ENCODE measurements around the gene ZNF500. TPM values are rescaled to one million over a fixed set of nuclear protein-coding genes. Genes with fewer than 3 reads are reported as not detected.
A peak's percentile ranks its signal among the peaks of the same experiment; 100 is the strongest.

The ZNF500 gene
- total RNA-seq, 1 experiment from 2014 or later, result 18.3 TPM

DNA sequence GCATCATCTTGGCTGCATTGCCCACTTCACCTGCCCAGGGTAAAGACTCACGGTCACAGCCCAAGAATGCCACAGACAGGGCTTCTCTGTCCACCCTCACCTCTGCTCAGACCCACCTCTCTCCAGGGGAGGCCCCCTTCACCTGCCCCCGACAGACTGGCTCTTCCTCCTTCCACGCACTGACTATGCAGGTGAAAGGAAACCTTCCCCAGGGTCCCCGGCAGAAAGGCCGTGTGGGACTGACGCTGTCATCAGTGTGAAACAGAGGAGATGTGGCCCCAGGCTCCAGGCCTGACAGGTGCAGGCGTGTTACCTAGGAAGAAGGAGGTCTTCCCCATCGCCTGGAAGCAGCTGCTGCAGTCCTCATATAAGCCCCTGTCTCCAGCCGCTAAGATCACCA is 44.8 kb upstream of the ZNF500 start:
- Histone ChIP-seq H3K4me2 (ENCODE audit: insufficient read depth, insufficient read length, low read length) (no peak overlapping the region), H3T11ph (ENCODE audit: low read length) (no peak overlapping the region), H3K27ac (ENCODE audit: insufficient read length, low read depth, low read length) (no peak overlapping the region), H3K4me1 (ENCODE audit: insufficient read depth, low read length) (no peaks in the 10 kb centered on the region), H3K18ac (ENCODE audit: insufficient read length, low read depth, low read length) (no peak overlapping the region), H2BK120ac (ENCODE audit: low read depth, low read length, poor library complexity, severe bottlenecking) (no peak overlapping the region), H3K9ac (ENCODE audit: extremely low read depth, insufficient read length, low read length) (no peak overlapping the region), H4K5ac (ENCODE audit: insufficient read length, low read depth, low read length) (no peak overlapping the region), H2AK5ac (ENCODE audit: insufficient read length, low read length) (no peak overlapping the region), H2BK15ac (ENCODE audit: low read depth, low read length) (no peak overlapping the region), H3K23ac (ENCODE audit: insufficient read length, low read depth, low read length) (no peak overlapping the region), H3K9me3 (ENCODE audit: control insufficient read depth, low read depth, low read length) (no peaks in the 10 kb centered on the region), H3K23me2 (ENCODE audit: insufficient read length, low read depth, low read length, poor library complexity, severe bottlenecking) (no peaks in the 10 kb centered on the region), H3K14ac (ENCODE audit: insufficient read depth, low read length) (no peak overlapping the region), H3K79me2 (ENCODE audit: insufficient read depth, low read length) (no peaks in the 10 kb centered on the region), H2BK20ac (ENCODE audit: low read depth, low read length, poor library complexity, severe bottlenecking) (no peak overlapping the region), H4K91ac (ENCODE audit: insufficient read length, low read depth, low read length) (no peak overlapping the region), H4K8ac (replicated peaks; ENCODE audit: insufficient read length, low read depth, low read length) (no peak overlapping the region), H4K20me1 (ENCODE audit: control insufficient read depth, insufficient read depth, insufficient read length) (no peaks in the 10 kb centered on the region), H3K56ac (ENCODE audit: insufficient read length, low read depth, low read length) (no peak overlapping the region), H3K4ac (ENCODE audit: low read depth, low read length) (no peak overlapping the region), H3K79me1 (ENCODE audit: insufficient read depth, low read depth, low read length, poor library complexity, severe bottlenecking) (no peaks in the 10 kb centered on the region), H2BK12ac (ENCODE audit: insufficient read length, low read depth, low read length) (no peak overlapping the region), H2AFZ (ENCODE audit: low read length) (no peak overlapping the region), H2BK5ac (ENCODE audit: insufficient read length, low read length) (no peak overlapping the region), H3K27me3 (ENCODE audit: insufficient read depth, low read length) (no peaks in the 10 kb centered on the region)
- no CpG with 5 or more reads among the region's 9 CpGs for WGBS (ENCODE audit: extremely low coverage, insufficient read length, low lambda C conversion rate)
- H3K4me3 Mint-ChIP-seq, result no peak overlapping the region
- no peaks in the 10 kb centered on the region for H3K4me1 Mint-ChIP-seq
- H3K9me3 Mint-ChIP-seq, result no peaks in the 10 kb centered on the region
- DNase-seq, result no peak
- H3K27ac Mint-ChIP-seq, result peak overlapping the region in 2 of 3 experiments; percentile 77 to 88; a peak in 4 of 7 replicates
- H3K36me3 Mint-ChIP-seq (ENCODE audit: insufficient read depth in 1 of 3, low read depth in 3 of 3), result peaks cover 35 to 85% (median 68%) of the 10 kb centered on the region in 3 experiments; a peak in 6 of 7 replicates
- no peak for TF ChIP-seq CTCF (conservative IDR thresholded peaks at IDR 0.05)
- H3K27me3 Mint-ChIP-seq (ENCODE audit: low read depth), result no peaks in the 10 kb centered on the region

Measured in H9 (cell line).